Spinal cord (tissue), 10 donors: ENCODE data around the gene PDCD7. TPM values are rescaled to one million over a fixed set of nuclear protein-coding genes. Genes with fewer than 3 reads are reported as not detected.
A peak's percentile ranks its signal among the peaks of the same experiment; 100 is the strongest.
"Not testable (repeated sequence)": the region's sequence is repeated elsewhere in the genome, so short reads cannot be mapped to it uniquely, and the experiment has no call there.

ENCODE experiments used
- DNase-seq, 6 donors: peaks; one replicate each; pipeline versions ENCODE4 v3.0.0 to v3.0.0-alpha.2; 2013 to 2015; ENCODE audit warnings: low spot score in 6 of 6, low read depth in 4 of 6
- H3K27ac ChIP-seq: one replicate; pipeline ENCODE4 v1.5.1; 2013; ENCODE audit warnings: low read depth, low read length, control low read depth
- H3K27me3 ChIP-seq: one replicate; pipeline ENCODE4 v1.6.1; 2013; ENCODE audit warnings: low read length; ENCODE audit not compliant: control insufficient read depth, insufficient read depth
- H3K36me3 ChIP-seq: one replicate; pipeline ENCODE4 v1.6.1; 2013; ENCODE audit warnings: low read length; ENCODE audit not compliant: control insufficient read depth, insufficient read depth
- H3K4me1 ChIP-seq: one replicate; pipeline ENCODE4 v1.6.1; 2013; ENCODE audit warnings: low read length; ENCODE audit not compliant: control insufficient read depth, insufficient read depth
- H3K4me3 ChIP-seq: one replicate; pipeline ENCODE4 v1.5.1; 2013; ENCODE audit warnings: low read depth, low read length, control low read depth
- H3K9me3 ChIP-seq: one replicate; pipeline ENCODE4 v1.6.1; 2013; ENCODE audit warnings: low read length; ENCODE audit not compliant: control insufficient read depth, insufficient read depth
- WGBS: methylation state at CpG from one replicate; pipeline ENCODE4 v1.1.5; 2013; ENCODE audit warnings: missing lambda C conversion rate; ENCODE audit not compliant: insufficient coverage; 5-methylcytosine and 5-hydroxymethylcytosine counted together
- polyA plus RNA-seq, 2 donors: library from polyadenylated mRNA; unstranded; fragments of 120-200 nt; gene quantifications; one replicate each; pipeline ENCODE4 v1.2.1, GENCODE V29; 2013; ENCODE audit not compliant: insufficient read length in 2 of 2
- total RNA-seq, 2 donors: library from RNA; depleted of rRNA in 1 of 2; stranded (reverse); fragments of 120-200 nt in 1 of 2; fragments of >200 nt in 1 of 2; gene quantifications; one replicate each; pipeline versions ENCODE4 v1.2.3 to v1.2.4, GENCODE V29; 2013 to 2014
- donor health status: healthy.

PDCD7 gene
- total and polyA plus RNA-seq, 4 donors = 12.7 to 27.8 (median 20.4) TPM

GRCh38 chr15:65102912-65103311 lies 30.7 kb downstream of the PDCD7 start:
- Histone ChIP-seq H3K27ac (no peak overlapping the region), H3K27me3 (no peaks in the 10 kb centered on the region), H3K9me3 (no peaks in the 10 kb centered on the region), H3K4me1 (peaks cover 8% of the 10 kb centered on the region), H3K36me3 (peaks cover 63% of the 10 kb centered on the region), H3K4me3 (no peak overlapping the region)
- DNase-seq = no peak
- WGBS = 100% methylated on average over 2 of the region's 3 CpGs

- peaks cover 8% of the 10 kb centered on the region for H3K4me1 ChIP-seq
- no peak overlapping the region for H3K4me3 ChIP-seq
- WGBS = 37% methylated on average over 74 of the region's 75 CpGs
- peaks cover 71% of the 10 kb centered on the region for H3K36me3 ChIP-seq
- H3K27me3 ChIP-seq = no peaks in the 10 kb centered on the region
- H3K9me3 ChIP-seq = no peaks in the 10 kb centered on the region
- no peak overlapping the region for H3K27ac ChIP-seq
- DNase-seq = no peak
These were observed 31.5 kb downstream of the PDCD7 start for GRCh38 chr15:65101891-65102708.

- Histone ChIP-seq H3K4me1 (peaks cover 8% of the 10 kb centered on the region), H3K27me3 (no peaks in the 10 kb centered on the region), H3K9me3 (no peaks in the 10 kb centered on the region), H3K36me3 (peaks cover 75% of the 10 kb centered on the region), H3K27ac (no peak overlapping the region), H3K4me3 (no peak overlapping the region)
- WGBS = 32% methylated on average over 9 of the region's 9 CpGs
- DNase-seq = peak in 5 of 6 donors; percentile 60 to 93 (median 69)
These were observed 32.2 kb downstream of the PDCD7 start for GRCh38 chr15:65101411-65101890.

GRCh38 chr15:65100442-65100841 lies 33.2 kb downstream of the PDCD7 start:
- WGBS = no CpG with 5 or more reads among the region's 7 CpGs
- H3K36me3 ChIP-seq = peaks cover 74% of the 10 kb centered on the region
- H3K9me3 ChIP-seq = no peaks in the 10 kb centered on the region
- H3K4me3 ChIP-seq = no peak overlapping the region
- H3K4me1 ChIP-seq = peaks cover 8% of the 10 kb centered on the region
- no peaks in the 10 kb centered on the region for H3K27me3 ChIP-seq
- no peak overlapping the region for H3K27ac ChIP-seq
- DNase-seq = no peak

GRCh38 chr15:65099801-65100200 lies 33.8 kb downstream of the PDCD7 start:
- not testable (repeated sequence) for H3K27me3 ChIP-seq, H3K4me3 ChIP-seq, H3K9me3 ChIP-seq, DNase-seq, H3K27ac ChIP-seq
- Histone ChIP-seq H3K36me3 (peaks cover 72% of the 10 kb centered on the region), H3K4me1 (peaks cover 12% of the 10 kb centered on the region)
- 90% methylated on average over 2 of the region's 10 CpGs for WGBS

GRCh38 chr15:65099336-65099735 lies 34.3 kb downstream of the PDCD7 start:
- Histone ChIP-seq H3K9me3 (no peaks in the 10 kb centered on the region), H3K27ac (no peak overlapping the region), H3K4me3 (no peak overlapping the region), H3K36me3 (peaks cover 73% of the 10 kb centered on the region), H3K27me3 (no peaks in the 10 kb centered on the region), H3K4me1 (peaks cover 16% of the 10 kb centered on the region)
- 100% methylated on average over 5 of the region's 5 CpGs for WGBS
- no peak for DNase-seq

GRCh38 chr15:65097651-65098263 lies 35.9 kb downstream of the PDCD7 start:
- WGBS = 100% methylated on average over 2 of the region's 7 CpGs
- no peak for DNase-seq
- Histone ChIP-seq H3K4me1 (peaks cover 28% of the 10 kb centered on the region), H3K9me3 (no peaks in the 10 kb centered on the region), H3K4me3 (no peak overlapping the region), H3K27me3 (no peaks in the 10 kb centered on the region), H3K27ac (no peak overlapping the region), H3K36me3 (peaks cover 82% of the 10 kb centered on the region)

- DNase-seq = no peak
- no peaks in the 10 kb centered on the region for H3K9me3 ChIP-seq
- peaks cover 75% of the 10 kb centered on the region for H3K36me3 ChIP-seq
- peaks cover 28% of the 10 kb centered on the region for H3K4me1 ChIP-seq
- H3K27ac ChIP-seq = no peak overlapping the region
- H3K4me3 ChIP-seq = no peak overlapping the region
- 94% methylated on average over 6 of the region's 6 CpGs for WGBS
- H3K27me3 ChIP-seq = no peaks in the 10 kb centered on the region
These were observed 36.9 kb downstream of the PDCD7 start for GRCh38 chr15:65096481-65097385.

- DNase-seq = peak in 1 of 6 donors; percentile 31
These were observed 37.9 kb downstream of the PDCD7 start for GRCh38 chr15:65095747-65096104.

More at GRCh38 chr15:65095747-65096104, 37.9 kb downstream of the PDCD7 start:
- H3K4me1 ChIP-seq = peaks cover 22% of the 10 kb centered on the region
- H3K27me3 ChIP-seq = no peaks in the 10 kb centered on the region
- no peaks in the 10 kb centered on the region for H3K9me3 ChIP-seq
- 87% methylated on average over 6 of the region's 6 CpGs for WGBS
- H3K36me3 ChIP-seq = peaks cover 68% of the 10 kb centered on the region
- H3K27ac ChIP-seq = no peak overlapping the region
- H3K4me3 ChIP-seq = no peak overlapping the region
